ENCODE results near the gene TSPEAR. TPM values are rescaled to one million over a fixed set of nuclear protein-coding genes. Genes with fewer than 3 reads are reported as not detected.
A peak's percentile ranks its signal among the peaks of the same experiment; 100 is the strongest.

TSPEAR gene
- total and polyA plus RNA-seq, 7 experiments from 2014 or later, result 0.07 TPM; not detected in 6

DNA sequence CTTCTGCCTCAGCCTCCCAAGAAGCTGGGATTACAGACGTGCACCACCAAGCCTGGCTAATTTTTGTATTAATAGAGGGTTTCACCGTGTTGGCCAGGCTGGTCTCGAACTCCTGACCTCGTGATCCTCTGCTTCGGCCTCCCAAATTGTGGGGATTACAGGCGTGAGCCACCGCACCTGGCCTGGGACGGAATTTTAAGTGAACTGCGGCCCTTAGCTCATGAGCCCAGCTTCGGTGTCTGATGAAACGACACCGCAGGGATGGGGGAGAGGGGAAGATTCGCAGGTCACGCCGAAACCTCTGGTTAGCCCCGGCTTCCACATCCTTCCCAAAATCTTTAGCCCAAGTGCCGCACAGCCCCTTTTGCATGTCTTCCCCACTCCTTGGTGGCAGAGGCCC is 217.0 kb downstream of the TSPEAR start:
- intact Hi-C loops (cut with micrococcal nuclease), result no loop called here
- Histone ChIP-seq H3K27me3 (ENCODE audit: control insufficient read depth in 2 of 2, insufficient read depth in 2 of 2, low read length in 2 of 2) (peaks cover 0 to 4% of the 10 kb centered on the region in 2 donors), H3K9me3 (ENCODE audit: control insufficient read depth in 2 of 3, low read length in 3 of 3) (peaks cover 0 to 8% (median 5%) of the 10 kb centered on the region in 3 experiments), H3K4me1 (ENCODE audit: control insufficient read depth in 2 of 2, insufficient read depth in 2 of 2, low read length in 2 of 2) (no peaks in the 10 kb centered on the region), H3K27ac (ENCODE audit: low read depth, low read length) (no peak overlapping the region), H3K36me3 (ENCODE audit: control insufficient read depth in 2 of 3, insufficient read depth in 3 of 3, low read length in 3 of 3) (no peaks in the 10 kb centered on the region), H3K4me3 (ENCODE audit: low read length) (no peak overlapping the region)
- H3K27ac Mint-ChIP-seq, result no peak overlapping the region
- peaks cover 0 to 16% (median 5%) of the 10 kb centered on the region in 5 donors for H3K27me3 Mint-ChIP-seq
- ChIA-PET POLR2A (no interaction called here), CTCF (interaction anchor here (1.0 kb wide), 1 partner anchor 16 kb away, joined by 3 read pairs; no protein-coding TSS in a partner anchor)
- ATAC-seq (no peak), DNase-seq (no peak)
- H3K4me3 Mint-ChIP-seq, result no peak overlapping the region
- H3K9me3 Mint-ChIP-seq, result peaks cover 4 to 20% (median 13%) of the 10 kb centered on the region in 11 donors
- peaks cover 0 to 7% (median 0%) of the 10 kb centered on the region in 7 donors for H3K4me1 Mint-ChIP-seq
- peaks cover 0 to 15% (median 8%) of the 10 kb centered on the region in 5 donors for H3K36me3 Mint-ChIP-seq

DNA sequence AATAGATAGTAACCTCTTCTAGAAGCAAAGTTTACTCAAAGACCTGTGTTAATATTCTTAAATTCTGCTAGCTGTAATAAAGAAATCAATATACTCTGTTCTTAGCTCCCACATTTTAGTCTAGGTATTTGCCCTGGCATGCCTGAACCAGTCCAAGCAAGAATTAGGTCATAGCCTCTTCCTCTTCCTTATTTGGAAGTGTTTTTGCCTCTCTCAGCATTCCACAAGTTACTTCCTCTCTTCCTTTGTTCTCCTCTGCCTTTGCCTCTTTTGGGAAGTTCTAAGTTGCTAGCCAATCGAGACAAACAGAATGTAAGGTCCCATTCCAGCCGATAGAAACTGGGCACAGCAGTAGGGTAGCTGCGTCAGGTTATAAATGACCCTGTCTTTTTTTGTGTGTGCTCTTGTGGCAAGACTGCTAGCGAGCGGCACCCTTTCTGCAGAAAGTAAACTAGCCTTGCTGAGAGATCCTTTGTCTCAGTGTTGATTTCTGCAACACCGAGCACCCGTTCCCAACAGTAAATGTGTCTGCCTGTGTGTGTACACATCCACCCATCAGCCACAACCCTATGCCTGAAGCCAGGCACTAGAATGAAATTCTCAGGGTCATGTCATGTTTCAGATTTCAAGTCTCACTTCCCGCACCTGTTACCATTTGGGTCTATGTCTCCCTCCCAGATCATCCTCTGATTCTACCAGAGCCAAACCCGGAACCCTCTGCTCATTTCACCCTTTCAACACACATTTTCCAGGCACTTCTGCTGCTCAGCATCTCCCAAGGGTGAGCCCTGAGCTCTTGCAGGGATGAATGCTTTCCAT is 218.6 kb downstream of the TSPEAR start:
- intact Hi-C loops (cut with micrococcal nuclease), result no loop called here
- peaks cover 0 to 4% of the 10 kb centered on the region in 2 donors for H3K27me3 ChIP-seq (ENCODE audit: control insufficient read depth in 2 of 2, insufficient read depth in 2 of 2, low read length in 2 of 2)
- Mint-ChIP-seq H3K27ac (no peak overlapping the region), H3K36me3 (peaks cover 0 to 15% (median 8%) of the 10 kb centered on the region in 5 donors), H3K27me3 (peaks cover 0 to 19% (median 8%) of the 10 kb centered on the region in 5 donors), H3K4me3 (no peak overlapping the region), H3K9me3 (peaks cover 4 to 20% (median 13%) of the 10 kb centered on the region in 11 donors), H3K4me1 (peaks cover 0 to 7% (median 0%) of the 10 kb centered on the region in 7 donors)
- no peaks in the 10 kb centered on the region for H3K4me1 ChIP-seq (ENCODE audit: control insufficient read depth in 2 of 2, insufficient read depth in 2 of 2, low read length in 2 of 2)
- H3K9me3 ChIP-seq (ENCODE audit: control insufficient read depth in 2 of 3, low read length in 3 of 3), result peaks cover 0 to 8% (median 5%) of the 10 kb centered on the region in 3 experiments
- no peak for ATAC-seq
- no peak overlapping the region for H3K27ac ChIP-seq (ENCODE audit: low read depth, low read length)
- H3K4me3 ChIP-seq (ENCODE audit: low read length), result no peak overlapping the region
- H3K36me3 ChIP-seq (ENCODE audit: control insufficient read depth in 2 of 3, insufficient read depth in 3 of 3, low read length in 3 of 3), result no peaks in the 10 kb centered on the region
- POLR2A ChIA-PET, result no interaction called here
- CTCF ChIA-PET, result no interaction called here
- DNase-seq, result no peak

DNA sequence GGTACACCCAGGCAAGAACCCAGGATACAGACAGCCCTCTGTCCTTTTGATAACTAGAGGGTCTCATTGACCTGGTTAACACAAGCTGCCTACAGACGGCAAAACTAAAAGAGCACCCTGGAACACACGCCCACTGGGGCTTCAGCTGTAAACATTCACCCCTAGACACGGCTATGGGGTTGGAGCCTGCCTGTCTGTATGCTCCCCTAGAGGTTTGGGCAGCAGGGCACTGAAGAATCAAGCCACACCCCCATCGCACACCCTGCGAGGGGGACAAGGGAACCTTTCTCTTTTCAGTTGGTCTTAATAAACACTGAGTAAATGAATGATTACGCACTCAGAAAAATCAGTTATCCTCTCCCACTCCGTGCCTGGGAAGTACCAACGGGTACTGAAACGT is 220.6 kb downstream of the TSPEAR start:
- Mint-ChIP-seq H3K4me3 (no peak overlapping the region), H3K36me3 (peaks cover 0 to 15% (median 8%) of the 10 kb centered on the region in 5 donors), H3K27me3 (peaks cover 0 to 12% (median 5%) of the 10 kb centered on the region in 5 donors), H3K9me3 (peaks cover 4 to 20% (median 13%) of the 10 kb centered on the region in 11 donors), H3K27ac (no peak overlapping the region), H3K4me1 (peaks cover 5 to 9% (median 6%) of the 10 kb centered on the region in 7 donors)
- H3K36me3 ChIP-seq (ENCODE audit: control insufficient read depth in 2 of 3, insufficient read depth in 3 of 3, low read length in 3 of 3), result no peaks in the 10 kb centered on the region
- H3K27ac ChIP-seq (ENCODE audit: low read depth, low read length), result no peak overlapping the region
- no peak overlapping the region for H3K4me3 ChIP-seq (ENCODE audit: low read length)
- intact Hi-C loops (cut with micrococcal nuclease), result no loop called here
- CTCF ChIA-PET, result interaction anchor here (1.2 kb wide), 1 partner anchor 243 kb away, joined by 3 read pairs; no protein-coding TSS in a partner anchor
- H3K4me1 ChIP-seq (ENCODE audit: control insufficient read depth in 2 of 2, insufficient read depth in 2 of 2, low read length in 2 of 2), result peaks cover 0 to 7% of the 10 kb centered on the region in 2 donors
- peaks cover 0 to 4% of the 10 kb centered on the region in 2 donors for H3K27me3 ChIP-seq (ENCODE audit: control insufficient read depth in 2 of 2, insufficient read depth in 2 of 2, low read length in 2 of 2)
- POLR2A ChIA-PET, result no interaction called here
- no peak for ATAC-seq
- H3K9me3 ChIP-seq (ENCODE audit: control insufficient read depth in 2 of 3, low read length in 3 of 3), result peaks cover 0 to 8% (median 5%) of the 10 kb centered on the region in 3 experiments
- DNase-seq, result no peak

DNA sequence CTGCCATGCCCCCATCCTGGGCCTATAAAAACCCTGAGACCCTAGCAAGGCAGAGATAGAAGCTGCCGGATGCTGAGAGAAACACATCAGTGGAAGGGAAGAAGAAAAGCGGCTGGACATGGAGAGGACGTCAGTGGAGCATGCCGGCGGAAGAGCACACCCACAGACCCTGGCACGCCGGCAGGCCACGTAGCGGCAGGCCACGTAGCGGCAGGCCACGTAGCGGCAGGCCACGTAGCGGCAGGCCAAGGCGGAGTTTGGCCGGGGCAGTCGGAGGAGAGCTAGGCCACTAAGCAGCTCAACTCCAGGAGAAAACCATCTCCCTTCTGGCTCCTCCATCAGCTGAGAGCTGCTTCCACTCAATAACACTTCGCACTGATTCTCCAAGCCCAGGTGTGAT is 221.0 kb downstream of the TSPEAR start:
- Mint-ChIP-seq H3K4me3 (no peak overlapping the region), H3K27me3 (peaks cover 0 to 11% (median 3%) of the 10 kb centered on the region in 5 donors), H3K4me1 (peaks cover 7 to 10% (median 9%) of the 10 kb centered on the region in 7 donors), H3K36me3 (peaks cover 0 to 15% (median 8%) of the 10 kb centered on the region in 5 donors), H3K27ac (no peak overlapping the region), H3K9me3 (peaks cover 4 to 19% (median 13%) of the 10 kb centered on the region in 11 donors)
- Histone ChIP-seq H3K4me1 (ENCODE audit: control insufficient read depth in 2 of 2, insufficient read depth in 2 of 2, low read length in 2 of 2) (peaks cover 0 to 8% of the 10 kb centered on the region in 2 donors), H3K9me3 (ENCODE audit: control insufficient read depth in 2 of 3, low read length in 3 of 3) (peaks cover 0 to 8% (median 5%) of the 10 kb centered on the region in 3 experiments), H3K27ac (ENCODE audit: low read depth, low read length) (no peak overlapping the region), H3K27me3 (ENCODE audit: control insufficient read depth in 2 of 2, insufficient read depth in 2 of 2, low read length in 2 of 2) (peaks cover 0 to 4% of the 10 kb centered on the region in 2 donors), H3K4me3 (ENCODE audit: low read length) (no peak overlapping the region), H3K36me3 (ENCODE audit: control insufficient read depth in 2 of 3, insufficient read depth in 3 of 3, low read length in 3 of 3) (no peaks in the 10 kb centered on the region)
- intact Hi-C loops (cut with micrococcal nuclease), result no loop called here
- POLR2A ChIA-PET, result no interaction called here
- DNase-seq, result no peak
- no peak for ATAC-seq
- CTCF ChIA-PET, result interaction anchor here (1.2 kb wide), 1 partner anchor 243 kb away, joined by 3 read pairs; no protein-coding TSS in a partner anchor

DNA sequence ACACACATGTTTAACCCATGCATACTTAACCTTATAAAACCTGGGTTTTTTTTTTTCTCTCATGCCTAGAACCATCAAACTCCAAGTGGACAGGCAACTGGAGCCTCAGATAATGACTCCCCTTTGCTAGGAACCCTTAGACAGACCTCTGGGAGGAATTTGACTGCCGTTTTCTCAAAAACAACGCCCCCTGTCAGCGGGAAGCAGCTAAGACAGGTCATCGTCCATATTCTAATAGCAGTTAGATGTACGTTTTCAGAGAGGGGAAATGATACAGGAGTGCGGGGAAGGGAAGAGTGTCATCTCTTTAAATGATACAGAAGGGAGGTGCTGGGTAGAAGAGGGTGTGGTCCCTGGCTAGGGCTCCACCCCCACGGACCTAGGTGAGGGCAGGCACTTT is 221.4 kb downstream of the TSPEAR start:
- H3K36me3 ChIP-seq (ENCODE audit: control insufficient read depth in 2 of 3, insufficient read depth in 3 of 3, low read length in 3 of 3), result no peaks in the 10 kb centered on the region
- peaks cover 0 to 8% of the 10 kb centered on the region in 2 donors for H3K4me1 ChIP-seq (ENCODE audit: control insufficient read depth in 2 of 2, insufficient read depth in 2 of 2, low read length in 2 of 2)
- no peak overlapping the region for H3K27ac Mint-ChIP-seq
- ChIA-PET CTCF (no interaction called here), POLR2A (no interaction called here)
- DNase-seq (no peak), ATAC-seq (no peak)
- H3K4me3 Mint-ChIP-seq, result no peak overlapping the region
- H3K9me3 Mint-ChIP-seq, result peaks cover 4 to 19% (median 13%) of the 10 kb centered on the region in 11 donors
- H3K27me3 ChIP-seq (ENCODE audit: control insufficient read depth in 2 of 2, insufficient read depth in 2 of 2, low read length in 2 of 2), result peaks cover 0 to 4% of the 10 kb centered on the region in 2 donors
- intact Hi-C loops (cut with micrococcal nuclease), result loop anchor here in 1 of 2 donors (10.0 kb wide), 1 partner anchor 165 kb away; no protein-coding TSS in a partner anchor
- peaks cover 0 to 15% (median 8%) of the 10 kb centered on the region in 5 donors for H3K36me3 Mint-ChIP-seq
- peaks cover 0 to 11% (median 4%) of the 10 kb centered on the region in 5 donors for H3K27me3 Mint-ChIP-seq
- no peak overlapping the region for H3K4me3 ChIP-seq (ENCODE audit: low read length)
- peaks cover 0 to 8% (median 5%) of the 10 kb centered on the region in 3 experiments for H3K9me3 ChIP-seq (ENCODE audit: control insufficient read depth in 2 of 3, low read length in 3 of 3)
- no peak overlapping the region for H3K27ac ChIP-seq (ENCODE audit: low read depth, low read length)
- H3K4me1 Mint-ChIP-seq, result peaks cover 8 to 14% (median 12%) of the 10 kb centered on the region in 7 donors

DNA sequence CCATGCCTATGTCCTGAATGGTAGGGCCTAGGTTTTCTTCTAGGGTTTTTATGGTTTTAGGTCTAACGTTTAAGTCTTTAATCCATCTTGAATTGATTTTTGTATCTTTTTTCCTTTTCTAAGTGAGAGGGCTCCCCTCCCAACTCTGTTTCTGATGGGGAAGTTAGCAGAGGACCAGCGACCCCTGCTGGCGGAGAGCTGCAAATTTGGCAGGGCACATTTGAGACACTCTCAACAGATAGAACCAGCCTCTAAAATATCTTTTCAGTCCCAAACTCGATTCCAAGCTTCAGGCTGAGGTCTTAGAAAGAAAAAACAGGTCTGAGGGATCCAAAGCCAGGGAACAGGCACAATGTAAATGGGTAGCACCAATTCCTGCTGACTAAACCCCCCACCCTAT is 223.5 kb downstream of the TSPEAR start:
- Mint-ChIP-seq H3K36me3 (peaks cover 0 to 10% (median 3%) of the 10 kb centered on the region in 5 donors), H3K27ac (no peak overlapping the region), H3K27me3 (peaks cover 0 to 15% (median 4%) of the 10 kb centered on the region in 5 donors), H3K4me3 (no peak overlapping the region), H3K9me3 (peaks cover 2 to 13% (median 8%) of the 10 kb centered on the region in 11 donors), H3K4me1 (peaks cover 8 to 19% (median 15%) of the 10 kb centered on the region in 7 donors)
- H3K36me3 ChIP-seq (ENCODE audit: control insufficient read depth in 2 of 3, insufficient read depth in 3 of 3, low read length in 3 of 3), result no peaks in the 10 kb centered on the region
- peaks cover 0 to 8% of the 10 kb centered on the region in 2 donors for H3K4me1 ChIP-seq (ENCODE audit: control insufficient read depth in 2 of 2, insufficient read depth in 2 of 2, low read length in 2 of 2)
- no peak overlapping the region for H3K27ac ChIP-seq (ENCODE audit: low read depth, low read length)
- peak in 5 of 9 donors; percentile 19 to 52 (median 37) for DNase-seq
- no peak for ATAC-seq
- peaks cover 0 to 4% of the 10 kb centered on the region in 2 donors for H3K27me3 ChIP-seq (ENCODE audit: control insufficient read depth in 2 of 2, insufficient read depth in 2 of 2, low read length in 2 of 2)
- intact Hi-C loops (cut with micrococcal nuclease), result loop anchor here in 1 of 2 donors (10.0 kb wide), 1 partner anchor 163 kb away; no protein-coding TSS in a partner anchor
- peaks cover 0 to 4% (median 2%) of the 10 kb centered on the region in 3 experiments for H3K9me3 ChIP-seq (ENCODE audit: control insufficient read depth in 2 of 3, low read length in 3 of 3)
- ChIA-PET POLR2A (no interaction called here), CTCF (no interaction called here)
- H3K4me3 ChIP-seq (ENCODE audit: low read length), result no peak overlapping the region
